Rectal smooth muscle tissue (tissue), 1 donor: ENCODE data around the gene PAMR1.

ENCODE experiments used
- H3K27ac ChIP-seq: one replicate; pipeline ENCODE4 v1.7.0; 2013; ENCODE audit warnings: low read depth, low read length, inconsistent platforms
- H3K27me3 ChIP-seq: one replicate; pipeline ENCODE4 v1.7.0; 2013; ENCODE audit warnings: low read length; ENCODE audit not compliant: control insufficient read depth, insufficient read depth
- H3K36me3 ChIP-seq: one replicate; pipeline ENCODE4 v1.7.0; 2013; ENCODE audit warnings: low read length; ENCODE audit not compliant: control insufficient read depth, insufficient read depth
- H3K4me1 ChIP-seq: one replicate; pipeline ENCODE4 v1.7.0; 2013; ENCODE audit warnings: low read length; ENCODE audit not compliant: control insufficient read depth, insufficient read depth
- H3K4me3 ChIP-seq: one replicate; pipeline ENCODE4 v1.7.0; 2013; ENCODE audit warnings: low read length
- H3K9ac ChIP-seq: one replicate; pipeline ENCODE4 v1.7.0; 2013; ENCODE audit warnings: low read length

Gene PAMR1

GRCh38 chr11:35516403-35516802 lies 9.0 kb downstream of the PAMR1 start:
- Histone ChIP-seq H3K4me1 (peaks cover 10% of the 10 kb centered on the region), H3K9ac (no peak overlapping the region), H3K4me3 (no peak overlapping the region), H3K27me3 (no peaks in the 10 kb centered on the region), H3K36me3 (no peaks in the 10 kb centered on the region), H3K27ac (no peak overlapping the region)

- Histone ChIP-seq H3K36me3 (no peaks in the 10 kb centered on the region), H3K27ac (no peak overlapping the region), H3K4me1 (peaks cover 8% of the 10 kb centered on the region), H3K4me3 (no peak overlapping the region), H3K9ac (no peak overlapping the region), H3K27me3 (no peaks in the 10 kb centered on the region)
Observed at GRCh38 chr11:35515224-35515623, 10.2 kb downstream of the PAMR1 start.

- no peak overlapping the region for H3K4me3 ChIP-seq
- H3K9ac ChIP-seq, result no peak overlapping the region
- H3K4me1 ChIP-seq, result peaks cover 8% of the 10 kb centered on the region
- no peak overlapping the region for H3K27ac ChIP-seq
- H3K27me3 ChIP-seq, result no peaks in the 10 kb centered on the region
- no peaks in the 10 kb centered on the region for H3K36me3 ChIP-seq
Observed at GRCh38 chr11:35514481-35514880, 10.9 kb downstream of the PAMR1 start.

GRCh38 chr11:35511666-35512065 lies 13.8 kb downstream of the PAMR1 start:
- Histone ChIP-seq H3K9ac (no peak overlapping the region), H3K36me3 (no peaks in the 10 kb centered on the region), H3K4me1 (peaks cover 8% of the 10 kb centered on the region), H3K27me3 (no peaks in the 10 kb centered on the region), H3K4me3 (no peak overlapping the region), H3K27ac (no peak overlapping the region)

- H3K4me3 ChIP-seq, result no peak overlapping the region
Observed at GRCh38 chr11:35507688-35508087, 17.7 kb downstream of the PAMR1 start.

GRCh38 chr11:35501776-35502175 lies 23.6 kb downstream of the PAMR1 start:
- Histone ChIP-seq H3K27ac (no peak overlapping the region), H3K36me3 (no peaks in the 10 kb centered on the region), H3K9ac (no peak overlapping the region), H3K4me1 (no peaks in the 10 kb centered on the region), H3K27me3 (no peaks in the 10 kb centered on the region), H3K4me3 (no peak overlapping the region)

More at GRCh38 chr11:35507688-35508087, 17.7 kb downstream of the PAMR1 start:
- Histone ChIP-seq H3K9ac (no peak overlapping the region), H3K4me1 (no peaks in the 10 kb centered on the region), H3K36me3 (no peaks in the 10 kb centered on the region), H3K27ac (no peak overlapping the region), H3K27me3 (no peaks in the 10 kb centered on the region)

GRCh38 chr11:35500744-35501143 lies 24.7 kb downstream of the PAMR1 start:
- Histone ChIP-seq H3K27ac (no peak overlapping the region), H3K27me3 (no peaks in the 10 kb centered on the region), H3K4me1 (no peaks in the 10 kb centered on the region), H3K4me3 (no peak overlapping the region), H3K9ac (no peak overlapping the region), H3K36me3 (no peaks in the 10 kb centered on the region)

GRCh38 chr11:35496416-35496815 lies 29.0 kb downstream of the PAMR1 start:
- H3K27me3 ChIP-seq, result no peaks in the 10 kb centered on the region
- H3K36me3 ChIP-seq, result no peaks in the 10 kb centered on the region
- H3K9ac ChIP-seq, result no peak overlapping the region
- H3K4me1 ChIP-seq, result no peaks in the 10 kb centered on the region
- H3K27ac ChIP-seq, result no peak overlapping the region
- no peak overlapping the region for H3K4me3 ChIP-seq

- no peaks in the 10 kb centered on the region for H3K4me1 ChIP-seq
- H3K27me3 ChIP-seq, result no peaks in the 10 kb centered on the region
- no peak overlapping the region for H3K27ac ChIP-seq
- no peaks in the 10 kb centered on the region for H3K36me3 ChIP-seq
- H3K4me3 ChIP-seq, result no peak overlapping the region
- no peak overlapping the region for H3K9ac ChIP-seq
Observed at GRCh38 chr11:35494957-35495490, 30.4 kb downstream of the PAMR1 start.

GRCh38 chr11:35491231-35491871 lies 34.1 kb downstream of the PAMR1 start:
- H3K36me3 ChIP-seq, result no peaks in the 10 kb centered on the region
- no peak overlapping the region for H3K4me3 ChIP-seq
- no peak overlapping the region for H3K9ac ChIP-seq
- no peaks in the 10 kb centered on the region for H3K27me3 ChIP-seq
- no peak overlapping the region for H3K27ac ChIP-seq
- peaks cover 3% of the 10 kb centered on the region for H3K4me1 ChIP-seq

GRCh38 chr11:35488117-35488516 lies 37.3 kb downstream of the PAMR1 start:
- H3K4me1 ChIP-seq, result peaks cover 10% of the 10 kb centered on the region
- H3K36me3 ChIP-seq, result no peaks in the 10 kb centered on the region
- H3K27me3 ChIP-seq, result no peaks in the 10 kb centered on the region
- H3K9ac ChIP-seq, result no peak overlapping the region
- no peak overlapping the region for H3K4me3 ChIP-seq
- no peak overlapping the region for H3K27ac ChIP-seq

GRCh38 chr11:35487532-35488078 lies 37.8 kb downstream of the PAMR1 start:
- no peak overlapping the region for H3K27ac ChIP-seq
- H3K4me1 ChIP-seq, result peaks cover 10% of the 10 kb centered on the region
- H3K9ac ChIP-seq, result no peak overlapping the region
- no peaks in the 10 kb centered on the region for H3K36me3 ChIP-seq
- no peak overlapping the region for H3K4me3 ChIP-seq
- H3K27me3 ChIP-seq, result no peaks in the 10 kb centered on the region

- Histone ChIP-seq H3K27ac (no peak overlapping the region), H3K9ac (no peak overlapping the region), H3K4me3 (no peak overlapping the region), H3K27me3 (no peaks in the 10 kb centered on the region), H3K4me1 (peaks cover 10% of the 10 kb centered on the region), H3K36me3 (no peaks in the 10 kb centered on the region)
Observed at GRCh38 chr11:35486934-35487333, 38.5 kb downstream of the PAMR1 start.
